Measurements from ENCODE around the gene FGF14. TPM values are rescaled to one million over a fixed set of nuclear protein-coding genes. Genes with fewer than 3 reads are reported as not detected.

FGF14 gene
- total RNA-seq, 2 donors from 2014 or later = under 0.01 to 0.28 TPM

DNA sequence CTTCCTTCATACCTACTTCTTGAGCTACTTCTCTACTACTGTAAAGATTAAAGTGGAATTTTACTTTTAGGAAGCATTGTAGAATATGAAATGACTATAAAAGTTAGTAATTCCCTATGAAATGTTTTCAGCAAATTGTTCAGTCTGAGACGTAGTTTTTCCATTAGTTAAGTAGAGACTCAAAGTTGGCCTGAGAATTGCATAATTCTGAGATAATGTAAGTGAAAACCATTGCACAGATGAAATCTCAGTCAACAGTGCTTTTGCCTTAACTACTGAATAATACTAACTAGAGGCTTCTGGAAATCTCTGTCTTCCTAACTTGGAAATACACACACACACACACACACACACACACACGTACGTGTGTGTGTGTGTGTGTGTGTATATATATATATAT, 125.9 kb downstream of the FGF14 start:
- Histone ChIP-seq H3K4me3 (no peak overlapping the region), H3K27ac (no peak overlapping the region), H3K27me3 (replicated peaks; ENCODE audit: insufficient read depth) (no peaks in the 10 kb centered on the region), H3K9me3 (no peaks in the 10 kb centered on the region), H3K4me1 (replicated peaks) (no peaks in the 10 kb centered on the region), H3K36me3 (no peaks in the 10 kb centered on the region)
- DNase-seq (ENCODE audit: low spot score) = no peak
- intact Hi-C loops (cut with DNase I) = no loop called here
- no peak for TF ChIP-seq POLR2AphosphoS5 (IDR thresholded peaks at IDR 0.05)
- TF ChIP-seq, protein P1, sequence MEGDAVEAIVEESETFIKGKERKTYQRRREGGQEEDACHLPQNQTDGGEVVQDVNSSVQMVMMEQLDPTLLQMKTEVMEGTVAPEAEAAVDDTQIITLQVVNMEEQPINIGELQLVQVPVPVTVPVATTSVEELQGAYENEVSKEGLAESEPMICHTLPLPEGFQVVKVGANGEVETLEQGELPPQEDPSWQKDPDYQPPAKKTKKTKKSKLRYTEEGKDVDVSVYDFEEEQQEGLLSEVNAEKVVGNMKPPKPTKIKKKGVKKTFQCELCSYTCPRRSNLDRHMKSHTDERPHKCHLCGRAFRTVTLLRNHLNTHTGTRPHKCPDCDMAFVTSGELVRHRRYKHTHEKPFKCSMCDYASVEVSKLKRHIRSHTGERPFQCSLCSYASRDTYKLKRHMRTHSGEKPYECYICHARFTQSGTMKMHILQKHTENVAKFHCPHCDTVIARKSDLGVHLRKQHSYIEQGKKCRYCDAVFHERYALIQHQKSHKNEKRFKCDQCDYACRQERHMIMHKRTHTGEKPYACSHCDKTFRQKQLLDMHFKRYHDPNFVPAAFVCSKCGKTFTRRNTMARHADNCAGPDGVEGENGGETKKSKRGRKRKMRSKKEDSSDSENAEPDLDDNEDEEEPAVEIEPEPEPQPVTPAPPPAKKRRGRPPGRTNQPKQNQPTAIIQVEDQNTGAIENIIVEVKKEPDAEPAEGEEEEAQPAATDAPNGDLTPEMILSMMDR (IDR thresholded peaks at IDR 0.05) = no peak
- no peak for TF ChIP-seq POLR2A (IDR thresholded peaks at IDR 0.05)
- WGBS = 31% methylated on average over 3 of the region's 3 CpGs

DNA sequence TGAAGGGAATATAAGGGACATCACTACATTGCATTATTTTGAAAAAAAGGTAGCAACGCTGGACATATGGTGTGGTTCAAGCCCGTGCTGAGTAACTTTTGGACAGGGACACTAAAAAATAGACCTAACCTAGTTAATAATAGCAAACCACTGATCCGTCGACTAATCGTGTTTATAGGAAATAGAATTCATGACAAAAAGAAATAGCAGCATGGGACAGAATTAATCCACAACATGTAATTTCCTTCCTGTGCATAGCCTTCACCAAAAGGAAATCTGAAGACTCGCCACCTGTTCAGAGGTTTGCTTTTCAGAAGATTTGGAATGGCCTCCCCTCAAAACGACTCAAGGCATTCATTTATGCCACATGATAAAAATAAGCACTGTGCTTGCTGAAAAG, 128.7 kb downstream of the FGF14 start:
- DNase-seq (ENCODE audit: low spot score) = no peak

DNA sequence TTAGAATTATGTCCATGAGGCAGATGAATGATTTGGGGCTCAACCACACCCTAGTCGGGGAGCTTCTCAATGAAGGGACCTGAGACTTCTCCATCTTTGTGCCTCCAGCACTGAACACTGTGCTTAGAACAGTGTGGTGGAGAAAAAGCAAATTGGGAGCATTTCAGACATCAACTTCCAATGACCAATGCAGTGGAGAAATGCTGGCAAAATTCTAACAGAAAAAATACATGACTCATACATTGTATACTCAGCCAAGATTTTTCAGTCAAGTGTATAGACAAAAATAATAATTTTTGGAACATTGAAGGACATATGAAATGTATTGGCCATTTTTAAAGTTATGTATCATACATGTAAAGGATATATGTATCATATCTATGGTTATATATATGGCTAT, 134.7 kb downstream of the FGF14 start:
- no peak for DNase-seq (ENCODE audit: low spot score)
- Histone ChIP-seq H3K4me1 (replicated peaks) (no peaks in the 10 kb centered on the region), H3K4me3 (no peak overlapping the region), H3K36me3 (no peaks in the 10 kb centered on the region), H3K27me3 (replicated peaks; ENCODE audit: insufficient read depth) (no peaks in the 10 kb centered on the region), H3K27ac (no peak overlapping the region), H3K9me3 (no peaks in the 10 kb centered on the region)
- no peak for TF ChIP-seq POLR2AphosphoS5 (IDR thresholded peaks at IDR 0.05)
- TF ChIP-seq POLR2A (IDR thresholded peaks at IDR 0.05) = no peak
- TF ChIP-seq, protein P1 (IDR thresholded peaks at IDR 0.05) = no peak
- WGBS = 81% methylated on average over 1 of the region's 1 CpG
- intact Hi-C loops (cut with DNase I) = no loop called here

More for the DNA sequence above, 128.7 kb downstream of the FGF14 start:
- intact Hi-C loops (cut with DNase I) = no loop called here
- Histone ChIP-seq H3K4me3 (no peak overlapping the region), H3K27ac (no peak overlapping the region), H3K9me3 (no peaks in the 10 kb centered on the region), H3K36me3 (no peaks in the 10 kb centered on the region), H3K27me3 (replicated peaks; ENCODE audit: insufficient read depth) (no peaks in the 10 kb centered on the region), H3K4me1 (replicated peaks) (no peaks in the 10 kb centered on the region)
- WGBS = 80% methylated on average over 7 of the region's 7 CpGs
- TF ChIP-seq, protein P1 (IDR thresholded peaks at IDR 0.05) = no peak
- no peak for TF ChIP-seq POLR2AphosphoS5 (IDR thresholded peaks at IDR 0.05)
- no peak for TF ChIP-seq POLR2A (IDR thresholded peaks at IDR 0.05)

DNA sequence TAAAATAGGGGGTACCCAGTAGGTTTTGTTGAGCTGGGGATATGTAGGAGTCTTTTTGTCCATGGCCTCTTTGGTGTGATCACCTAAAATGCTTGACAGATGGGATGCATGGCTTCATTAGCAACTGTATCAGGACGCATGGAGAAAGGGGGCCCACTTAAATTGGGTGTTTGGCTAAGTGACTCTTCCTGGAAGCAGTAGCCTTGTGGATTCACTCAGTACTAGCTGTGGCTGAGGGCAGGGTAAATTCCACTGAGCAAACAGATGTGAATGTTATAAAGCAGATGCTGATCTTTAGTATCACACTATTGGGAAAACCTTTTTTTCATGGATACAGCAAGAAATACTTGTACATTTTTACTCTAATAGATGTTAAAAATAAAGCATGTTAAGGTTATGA, 140.0 kb downstream of the FGF14 start:
- H3K9me3 ChIP-seq = no peaks in the 10 kb centered on the region
- H3K4me3 ChIP-seq = no peak overlapping the region
- DNase-seq (ENCODE audit: low spot score) = no peak
- no peaks in the 10 kb centered on the region for H3K36me3 ChIP-seq
- no peak overlapping the region for H3K27ac ChIP-seq
- TF ChIP-seq POLR2A (IDR thresholded peaks at IDR 0.05) (no peak), POLR2AphosphoS5 (IDR thresholded peaks at IDR 0.05) (no peak)
- TF ChIP-seq, protein P1 (IDR thresholded peaks at IDR 0.05) = no peak
- WGBS = 61% methylated on average over 1 of the region's 1 CpG
- H3K4me1 ChIP-seq (replicated peaks) = no peaks in the 10 kb centered on the region
- intact Hi-C loops (cut with DNase I) = no loop called here
- no peaks in the 10 kb centered on the region for H3K27me3 ChIP-seq (replicated peaks; ENCODE audit: insufficient read depth)

DNA sequence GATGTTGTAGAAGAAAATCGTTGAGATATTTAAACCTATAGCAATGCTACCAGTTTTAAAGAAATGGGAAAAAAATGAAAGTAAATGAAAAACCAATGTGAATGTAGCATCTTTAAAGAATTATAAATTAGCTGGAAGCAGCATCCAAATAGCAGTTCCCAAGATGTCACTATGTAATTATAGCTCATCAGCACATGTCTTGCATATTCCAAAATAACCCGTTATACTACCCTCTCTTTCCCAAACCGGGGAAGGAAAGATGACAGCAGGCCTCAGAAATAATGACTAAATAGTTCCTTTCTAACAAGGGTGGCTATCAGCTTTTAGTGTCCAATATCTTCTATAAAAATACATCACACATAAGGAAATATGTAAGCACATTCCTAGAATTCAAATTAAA, 140.5 kb downstream of the FGF14 start:
- no peak overlapping the region for H3K27ac ChIP-seq
- no peak for DNase-seq (ENCODE audit: low spot score)
- TF ChIP-seq POLR2A (IDR thresholded peaks at IDR 0.05) = no peak
- TF ChIP-seq, protein P1 (IDR thresholded peaks at IDR 0.05) = no peak
- TF ChIP-seq POLR2AphosphoS5 (IDR thresholded peaks at IDR 0.05) = no peak
- intact Hi-C loops (cut with DNase I) = no loop called here
- no peaks in the 10 kb centered on the region for H3K4me1 ChIP-seq (replicated peaks)
- no peak overlapping the region for H3K4me3 ChIP-seq
- H3K36me3 ChIP-seq = no peaks in the 10 kb centered on the region
- no peaks in the 10 kb centered on the region for H3K9me3 ChIP-seq
- WGBS = 75% methylated on average over 3 of the region's 3 CpGs
- H3K27me3 ChIP-seq (replicated peaks; ENCODE audit: insufficient read depth) = no peaks in the 10 kb centered on the region
